Peyer's patch (tissue), 4 donors: Measurements from ENCODE around the gene HDGFL2.

Experiments
- CTCF ChIP-seq, 6 experiments: fragments of 450-650 bp in 4 of 6; fragments of 200-600 bp in 2 of 6; sonication (generic) in 1 of 6; IDR thresholded peaks; one replicate each; pipeline ENCODE4 v1.5.1; 2017 to 2019; ENCODE audit warnings: antibody characterized with exemption in 6 of 6, mild to moderate bottlenecking in 3 of 6, moderate library complexity in 1 of 6
- POLR2A ChIP-seq, 2 donors: fragments of 450-650 bp; IDR thresholded peaks; one replicate each; pipeline ENCODE4 v1.5.1; 2017; ENCODE audit warnings: antibody characterized with exemption in 2 of 2, mild to moderate bottlenecking in 2 of 2, moderate library complexity in 2 of 2

GRCh38 chr19:4533334-4533733 lies 61.2 kb downstream of the HDGFL2 start:
- TF ChIP-seq CTCF (IDR thresholded peaks at IDR 0.05), result no peak
- TF ChIP-seq POLR2A (IDR thresholded peaks at IDR 0.05), result no peak
